H1 (cell line): ENCODE measurements around the gene RERE. TPM values are rescaled to one million over a fixed set of nuclear protein-coding genes. Genes with fewer than 3 reads are reported as not detected.
A peak's percentile ranks its signal among the peaks of the same experiment; 100 is the strongest.

Experiments
- NRF1 ChIP-seq: IDR thresholded peaks from 2 replicates; pipeline ENCODE4 v1.6.1; 2011; ENCODE audit warnings: mild to moderate bottlenecking, low read depth, low read length, improper control_type of control experiment
- RBBP5 ChIP-seq: IDR thresholded peaks from 2 replicates; pipeline ENCODE4 v1.7.1; 2012; ENCODE audit warnings: low read depth, mild to moderate bottlenecking, inconsistent platforms, low read length, moderate library complexity, borderline replicate concordance
- SUZ12 ChIP-seq: fragments of 200-600 bp; sonication (generic); IDR thresholded peaks from 2 replicates; pipeline ENCODE4 v1.6.1; 2012; ENCODE audit warnings: mild to moderate bottlenecking, inconsistent platforms, low read length, moderate library complexity, mixed read lengths
- TAF1 ChIP-seq: IDR thresholded peaks from 2 replicates; pipeline ENCODE4 v1.6.1; 2011; ENCODE audit warnings: mild to moderate bottlenecking, low read depth, low read length
- YY1 ChIP-seq: IDR thresholded peaks from 2 replicates; pipeline ENCODE4 v1.6.1; 2011; ENCODE audit warnings: low read depth, mild to moderate bottlenecking, low read length
- polyA plus RNA-seq, 7 experiments: library from polyadenylated mRNA; depleted of rRNA in 3 of 7; stranded (reverse) in 5 of 7; unstranded in 2 of 7; fragments of >200 nt in 5 of 7; fragments of 200-250 nt in 2 of 7; gene quantifications; 1 replicate in 5 of 7; 2 replicates in 1 of 7; 4 replicates in 1 of 7; pipeline versions ENCODE4 v1.2.1 to v1.2.3, GENCODE V29; 2011 to 2013; ENCODE audit warnings: missing spikeins in 2 of 7, mixed read lengths in 2 of 7
- total RNA-seq: library from RNA; stranded (reverse); fragmentation: NEBNext Ultra II Directional; extraction: Animal tissue kit (Norgen Biotek cat#: 25700); gene quantifications from 2 replicates; pipeline ENCODE4 v1.2.1, GENCODE V29; 2021
- TF ChIP-seq, protein P1 (sequence below): IDR thresholded peaks from 2 replicates; pipeline ENCODE4 v1.6.1; 2012; ENCODE audit warnings: inconsistent platforms

RERE gene
- total and polyA plus RNA-seq, 2 of the 8 experiments (the other 6 are each of a cell fraction or from before 2014, with no cell fraction given): 15.3 to 142 TPM

DNA sequence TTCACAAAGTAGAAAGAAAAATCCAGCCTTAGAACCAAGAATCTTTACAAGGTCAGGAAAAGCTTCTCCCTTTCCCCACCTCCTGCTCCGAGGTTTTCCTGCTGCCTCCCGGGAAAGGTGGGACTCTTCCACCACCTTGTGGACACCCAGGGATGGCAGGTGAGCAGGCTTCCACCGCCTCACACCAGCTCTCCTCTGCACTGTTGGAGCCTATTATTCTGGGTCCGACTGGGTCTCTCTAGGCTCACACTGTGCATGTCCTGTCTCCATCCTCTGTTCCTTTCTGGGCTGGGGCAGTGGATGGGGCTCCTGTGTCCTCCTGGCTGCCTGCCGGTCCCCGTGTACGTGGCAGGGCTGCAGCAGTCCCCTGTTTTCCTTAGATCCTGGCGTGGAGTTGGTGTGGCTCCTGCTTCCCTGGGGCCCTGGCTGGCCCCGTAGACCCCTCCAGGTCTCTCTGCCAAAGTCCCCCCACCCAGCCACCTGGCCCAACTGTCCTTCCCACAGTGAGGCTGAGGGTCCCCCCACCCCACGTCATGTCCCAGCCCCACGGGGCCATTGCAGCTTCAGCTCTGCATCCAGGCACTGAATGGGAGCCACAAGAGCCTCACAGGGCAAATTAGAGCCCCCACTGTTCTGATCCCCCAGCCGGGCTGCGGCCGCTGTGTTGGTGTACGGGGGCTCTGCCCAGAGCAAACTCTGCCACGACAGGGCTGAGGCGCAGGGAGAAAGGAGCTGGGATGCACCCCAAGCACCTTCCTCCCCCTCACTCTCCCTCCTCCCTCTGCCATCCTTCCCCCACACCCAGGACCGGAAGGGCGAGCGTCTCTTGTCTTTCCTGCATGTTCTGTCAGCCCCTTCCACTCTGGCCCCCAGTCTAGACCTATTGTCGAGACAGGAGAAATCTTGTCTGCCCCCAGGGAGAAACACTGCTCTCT lies 502.8 kb downstream of the RERE start (continued):
- TF ChIP-seq SUZ12 (no peak), RBBP5 (no peak), NRF1 (no peak), TAF1 (no peak), YY1 (0 out of 2 replicates have a peak, but pooled peaks have one; percentile 29)
- TF ChIP-seq, protein P1, sequence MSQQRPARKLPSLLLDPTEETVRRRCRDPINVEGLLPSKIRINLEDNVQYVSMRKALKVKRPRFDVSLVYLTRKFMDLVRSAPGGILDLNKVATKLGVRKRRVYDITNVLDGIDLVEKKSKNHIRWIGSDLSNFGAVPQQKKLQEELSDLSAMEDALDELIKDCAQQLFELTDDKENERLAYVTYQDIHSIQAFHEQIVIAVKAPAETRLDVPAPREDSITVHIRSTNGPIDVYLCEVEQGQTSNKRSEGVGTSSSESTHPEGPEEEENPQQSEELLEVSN: no peak
